HTR-8/SVneo (cell line): ENCODE measurements around the gene MXRA5.
A peak's percentile ranks its signal among the peaks of the same experiment; 100 is the strongest.
"Not testable (repeated sequence)": the region's sequence is repeated elsewhere in the genome, so short reads cannot be mapped to it uniquely, and the experiment has no call there.

Experiments used
- DNase-seq: peaks from one replicate; pipeline ENCODE4 v3.0.0; 2011; ENCODE audit warnings: low spot score, mixed read lengths; ENCODE audit not compliant: insufficient read length
- FAIRE-seq: peaks from 2 replicates; lab custom pipeline; 2011; peaks lifted over from hg19 to GRCh38; lab: Jason Lieb, UNC

The MXRA5 gene

GRCh38 chrX:3346501-3347259, at the start of gene MXRA5:
MXRA5 (minus strand) TSS chrX:3346652; CDS start chrX:3343833, 2,819 bp downstream.
- FAIRE-seq (no peak), DNase-seq (no peak)

GRCh38 chrX:3393581-3394111, 47.2 kb upstream of the MXRA5 start:
- DNase-seq = peak; percentile 27
- no peak for FAIRE-seq

GRCh38 chrX:3393178-3393577, 46.7 kb upstream of the MXRA5 start:
- peak; percentile 3 for DNase-seq

GRCh38 chrX:3388457-3388856, 42.0 kb upstream of the MXRA5 start:
- FAIRE-seq (no peak), DNase-seq (no peak)

More at GRCh38 chrX:3393178-3393577, 46.7 kb upstream of the MXRA5 start:
- no peak for FAIRE-seq

GRCh38 chrX:3384327-3384726, 37.9 kb upstream of the MXRA5 start:
- peak; percentile 20 for DNase-seq
- no peak for FAIRE-seq

- DNase-seq = no peak
- FAIRE-seq = no peak
These were observed 34.2 kb upstream of the MXRA5 start for GRCh38 chrX:3380603-3381002.

- DNase-seq (no peak), FAIRE-seq (no peak)
These were observed 32.7 kb upstream of the MXRA5 start for GRCh38 chrX:3379111-3379510.

GRCh38 chrX:3378156-3378555, 31.7 kb upstream of the MXRA5 start:
- DNase-seq = no peak
- no peak for FAIRE-seq

GRCh38 chrX:3377560-3377959, 31.1 kb upstream of the MXRA5 start:
- DNase-seq (no peak), FAIRE-seq (peak; percentile 99)

GRCh38 chrX:3375878-3376508, 29.5 kb upstream of the MXRA5 start:
- not testable (repeated sequence) for FAIRE-seq, DNase-seq

- FAIRE-seq (no peak), DNase-seq (no peak)
These were observed 27.8 kb upstream of the MXRA5 start for GRCh38 chrX:3374108-3374800.

- FAIRE-seq = no peak
- no peak for DNase-seq
These were observed 24.7 kb upstream of the MXRA5 start for GRCh38 chrX:3371163-3371562.

GRCh38 chrX:3370656-3371055, 24.2 kb upstream of the MXRA5 start:
- no peak for DNase-seq
- no peak for FAIRE-seq

GRCh38 chrX:3362956-3363355, 16.5 kb upstream of the MXRA5 start:
- FAIRE-seq (no peak), DNase-seq (no peak)

GRCh38 chrX:3360881-3361280, 14.4 kb upstream of the MXRA5 start:
- no peak for FAIRE-seq
- no peak for DNase-seq

GRCh38 chrX:3352741-3353140, 6.3 kb upstream of the MXRA5 start:
- DNase-seq, FAIRE-seq: not testable (repeated sequence)

- FAIRE-seq (no peak), DNase-seq (no peak)
These were observed 4.8 kb upstream of the MXRA5 start for GRCh38 chrX:3351276-3351675.

GRCh38 chrX:3348191-3348590, 1.7 kb upstream of the MXRA5 start:
- FAIRE-seq (no peak), DNase-seq (no peak)

GRCh38 chrX:3345281-3346191, 916 bp downstream of the MXRA5 start:
- no peak for FAIRE-seq
- peak; percentile 9 for DNase-seq

GRCh38 chrX:3343569-3343968, 2.9 kb downstream of the MXRA5 start:
- not testable (repeated sequence) for DNase-seq
- peak; percentile 83 for FAIRE-seq
